HepG2 (cell line): ENCODE results near the gene ZBTB47. TPM values are rescaled to one million over a fixed set of nuclear protein-coding genes. Genes with fewer than 3 reads are reported as not detected.

Experiments used
- AHR ChIP-seq: IDR thresholded peaks from 2 replicates; pipeline ENCODE4 v1.6.1; 2018; ENCODE audit warnings: missing genetic modification reagents, missing compliant biosample characterization
- EEA1 ChIP-seq: sonication (generic); formaldehyde crosslinking; IDR thresholded peaks from 2 replicates; pipeline ENCODE4 v1.5.1; 2020; ENCODE audit warnings: mild to moderate bottlenecking, missing genetic modification reagents, borderline replicate concordance
- ELF1 ChIP-seq: sonication (generic); formaldehyde crosslinking; IDR thresholded peaks from 2 replicates; pipeline ENCODE4 v1.4.0; 2020; ENCODE audit warnings: missing genetic modification reagents
- ELF3 ChIP-seq: IDR thresholded peaks from 2 replicates; pipeline ENCODE4 v1.6.1; 2016; ENCODE audit warnings: missing genetic modification reagents, missing compliant biosample characterization
- EZH2 ChIP-seq: conservative IDR thresholded peaks from 2 replicates; pipeline ENCODE4 v1.6.1; 2012; ENCODE audit warnings: mild to moderate bottlenecking, low read depth, low read length, moderate library complexity
- HOXA3 ChIP-seq: sonication (generic); formaldehyde crosslinking; IDR thresholded peaks from 2 replicates; pipeline ENCODE4 v1.5.0; 2020; ENCODE audit warnings: missing genetic modification reagents
- ISL2 ChIP-seq: sonication (generic); formaldehyde crosslinking; IDR thresholded peaks from 2 replicates; pipeline ENCODE4 v1.5.0; 2020; ENCODE audit warnings: missing genetic modification reagents
- NCOA5 ChIP-seq: sonication (generic); formaldehyde crosslinking; IDR thresholded peaks from 2 replicates; pipeline ENCODE4 v1.4.0; 2020; ENCODE audit warnings: missing genetic modification reagents
- NONO ChIP-seq, 2 experiments: fragments of 450-650 bp in 1 of 2; sonication (generic) in 1 of 2; formaldehyde crosslinking in 1 of 2; IDR thresholded peaks in 1 of 2; conservative IDR thresholded peaks in 1 of 2; 2 replicates each; pipeline versions ENCODE4 v1.6.1 to v1.8.0; 2017 to 2022; ENCODE audit warnings: mild to moderate bottlenecking in 1 of 2, missing genetic modification reagents in 1 of 2, moderate library complexity in 1 of 2
- NR2F6 ChIP-seq, 2 experiments: IDR thresholded peaks; 2 replicates each; pipeline ENCODE4 v1.6.1; 2016; ENCODE audit warnings: antibody characterized with exemption in 1 of 2, mild to moderate bottlenecking in 1 of 2
- SIX4 ChIP-seq: sonication (generic); formaldehyde crosslinking; IDR thresholded peaks from 2 replicates; pipeline ENCODE4 v1.4.0; 2020; ENCODE audit warnings: missing genetic modification reagents
- SRSF9 ChIP-seq: fragments of 200-400 bp; formaldehyde crosslinking; IDR thresholded peaks from 2 replicates; pipeline ENCODE4 v1.6.1; 2018; ENCODE audit warnings: borderline replicate concordance, mild to moderate bottlenecking, low read depth, low read length; ENCODE audit not compliant: insufficient read depth, poor library complexity, severe bottlenecking
- STAT5B ChIP-seq: sonication (generic); formaldehyde crosslinking; IDR thresholded peaks from 2 replicates; pipeline ENCODE4 v1.4.0; 2020; ENCODE audit warnings: missing genetic modification reagents
- TBX2 ChIP-seq: sonication (generic); formaldehyde crosslinking; IDR thresholded peaks from 2 replicates; pipeline ENCODE4 v1.5.0; 2020; ENCODE audit warnings: missing genetic modification reagents, mild to moderate bottlenecking, borderline replicate concordance
- THYN1 ChIP-seq: sonication (generic); formaldehyde crosslinking; IDR thresholded peaks from 2 replicates; pipeline ENCODE4 v1.8.1; 2023; ENCODE audit warnings: low read depth, mild to moderate bottlenecking, moderate library complexity, missing genetic modification reagents, borderline replicate concordance
- ZNF563 ChIP-seq: sonication (generic); formaldehyde crosslinking; IDR thresholded peaks from 2 replicates; pipeline ENCODE4 v1.8.0; 2022; ENCODE audit warnings: mild to moderate bottlenecking, moderate library complexity, missing genetic modification reagents
- ZNF746 ChIP-seq: sonication (generic); formaldehyde crosslinking; IDR thresholded peaks from 2 replicates; pipeline ENCODE4 v1.8.0; 2022; ENCODE audit warnings: mild to moderate bottlenecking, missing genetic modification reagents
- ZSCAN30 ChIP-seq: sonication (generic); formaldehyde crosslinking; IDR thresholded peaks from 2 replicates; pipeline ENCODE4 v1.5.0; 2020; ENCODE audit warnings: mild to moderate bottlenecking, missing genetic modification reagents
- polyA plus RNA-seq, 8 experiments: library from polyadenylated mRNA; depleted of rRNA in 3 of 8; stranded (reverse) in 7 of 8; unstranded in 1 of 8; fragments of >200 nt; fragmentation: Illumina TruSeq in 4 of 8; extraction: Trizol in 4 of 8; gene quantifications; 2 replicates each; pipeline versions ENCODE4 v1.2.1 to v1.2.3, GENCODE V29; 2011 to 2016; ENCODE audit warnings: low read depth in 4 of 8, missing spikeins in 1 of 8, mixed read lengths in 1 of 8; ENCODE audit not compliant: insufficient read depth in 1 of 8
- total RNA-seq, 5 experiments: library from RNA; depleted of rRNA; stranded (reverse); fragments of >200 nt; fragmentation: Illumina TruSeq; extraction: Trizol; gene quantifications; 2 replicates each; pipeline ENCODE4 v1.2.3, GENCODE V29; 2016; ENCODE audit warnings: low read depth in 1 of 5
- TF ChIP-seq, protein P1 (sequence below): sonication (generic); formaldehyde crosslinking; IDR thresholded peaks from 2 replicates; pipeline ENCODE4 v1.4.0; 2020; ENCODE audit warnings: missing genetic modification reagents
- TF ChIP-seq, protein P2 (sequence below): sonication (generic); formaldehyde crosslinking; IDR thresholded peaks from 2 replicates; pipeline ENCODE4 v1.4.0; 2020; ENCODE audit warnings: missing genetic modification reagents
- TF ChIP-seq, protein P3 (sequence below): sonication (generic); formaldehyde crosslinking; IDR thresholded peaks from 2 replicates; pipeline ENCODE4 v1.4.0; 2020; ENCODE audit warnings: missing genetic modification reagents, mild to moderate bottlenecking, borderline replicate concordance

The ZBTB47 gene
- total and polyA plus RNA-seq, 2 of the 13 experiments (the other 11 are each of a cell fraction or from before 2014, with no cell fraction given): 1.5 to 3.1 TPM

GRCh38 chr3:42658091-42658770 is 4.7 kb downstream of the ZBTB47 start (continued):
- TF ChIP-seq EEA1 (CRISPR knock-in tag) (no peak), THYN1 (no peak), SIX4 (CRISPR knock-in tag) (no peak), SRSF9 (no peak), NR2F6 (IDR thresholded peaks at IDR 0.05) (no peak), NR2F6 (CRISPR knock-in tag; IDR thresholded peaks at IDR 0.05) (0 out of 2 replicates have a peak, but pooled peaks have one; percentile 20), ZSCAN30 (CRISPR knock-in tag) (no peak), ISL2 (CRISPR knock-in tag) (no peak), TBX2 (CRISPR knock-in tag) (no peak), ZNF746 (no peak), STAT5B (no peak), EZH2 (no peak), HOXA3 (CRISPR knock-in tag) (0 out of 2 replicates have a peak, but pooled peaks have one; percentile 32), ZNF563 (CRISPR knock-in tag) (no peak), ELF3 (CRISPR knock-in tag) (no peak), NONO (IDR thresholded peaks at IDR 0.05) (no peak), NONO (CRISPR knock-in tag; conservative IDR thresholded peaks at IDR 0.05) (0 out of 2 replicates have a peak, but pooled peaks have one; percentile 24), AHR (no peak), NCOA5 (CRISPR knock-in tag) (no peak), ELF1 (CRISPR knock-in tag) (no peak)
- TF ChIP-seq, protein P1, sequence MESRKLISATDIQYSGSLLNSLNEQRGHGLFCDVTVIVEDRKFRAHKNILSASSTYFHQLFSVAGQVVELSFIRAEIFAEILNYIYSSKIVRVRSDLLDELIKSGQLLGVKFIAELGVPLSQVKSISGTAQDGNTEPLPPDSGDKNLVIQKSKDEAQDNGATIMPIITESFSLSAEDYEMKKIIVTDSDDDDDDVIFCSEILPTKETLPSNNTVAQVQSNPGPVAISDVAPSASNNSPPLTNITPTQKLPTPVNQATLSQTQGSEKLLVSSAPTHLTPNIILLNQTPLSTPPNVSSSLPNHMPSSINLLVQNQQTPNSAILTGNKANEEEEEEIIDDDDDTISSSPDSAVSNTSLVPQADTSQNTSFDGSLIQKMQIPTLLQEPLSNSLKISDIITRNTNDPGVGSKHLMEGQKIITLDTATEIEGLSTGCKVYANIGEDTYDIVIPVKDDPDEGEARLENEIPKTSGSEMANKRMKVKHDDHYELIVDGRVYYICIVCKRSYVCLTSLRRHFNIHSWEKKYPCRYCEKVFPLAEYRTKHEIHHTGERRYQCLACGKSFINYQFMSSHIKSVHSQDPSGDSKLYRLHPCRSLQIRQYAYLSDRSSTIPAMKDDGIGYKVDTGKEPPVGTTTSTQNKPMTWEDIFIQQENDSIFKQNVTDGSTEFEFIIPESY (CRISPR knock-in tag): peak; percentile 91
- TF ChIP-seq, protein P2, sequence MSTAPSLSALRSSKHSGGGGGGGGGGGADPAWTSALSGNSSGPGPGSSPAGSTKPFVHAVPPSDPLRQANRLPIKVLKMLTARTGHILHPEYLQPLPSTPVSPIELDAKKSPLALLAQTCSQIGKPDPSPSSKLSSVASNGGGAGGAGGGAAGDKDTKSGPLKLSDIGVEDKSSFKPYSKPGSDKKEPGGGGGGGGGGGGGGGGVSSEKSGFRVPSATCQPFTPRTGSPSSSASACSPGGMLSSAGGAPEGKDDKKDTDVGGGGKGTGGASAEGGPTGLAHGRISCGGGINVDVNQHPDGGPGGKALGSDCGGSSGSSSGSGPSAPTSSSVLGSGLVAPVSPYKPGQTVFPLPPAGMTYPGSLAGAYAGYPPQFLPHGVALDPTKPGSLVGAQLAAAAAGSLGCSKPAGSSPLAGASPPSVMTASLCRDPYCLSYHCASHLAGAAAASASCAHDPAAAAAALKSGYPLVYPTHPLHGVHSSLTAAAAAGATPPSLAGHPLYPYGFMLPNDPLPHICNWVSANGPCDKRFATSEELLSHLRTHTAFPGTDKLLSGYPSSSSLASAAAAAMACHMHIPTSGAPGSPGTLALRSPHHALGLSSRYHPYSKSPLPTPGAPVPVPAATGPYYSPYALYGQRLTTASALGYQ (CRISPR knock-in tag): no peak
- TF ChIP-seq, protein P3, sequence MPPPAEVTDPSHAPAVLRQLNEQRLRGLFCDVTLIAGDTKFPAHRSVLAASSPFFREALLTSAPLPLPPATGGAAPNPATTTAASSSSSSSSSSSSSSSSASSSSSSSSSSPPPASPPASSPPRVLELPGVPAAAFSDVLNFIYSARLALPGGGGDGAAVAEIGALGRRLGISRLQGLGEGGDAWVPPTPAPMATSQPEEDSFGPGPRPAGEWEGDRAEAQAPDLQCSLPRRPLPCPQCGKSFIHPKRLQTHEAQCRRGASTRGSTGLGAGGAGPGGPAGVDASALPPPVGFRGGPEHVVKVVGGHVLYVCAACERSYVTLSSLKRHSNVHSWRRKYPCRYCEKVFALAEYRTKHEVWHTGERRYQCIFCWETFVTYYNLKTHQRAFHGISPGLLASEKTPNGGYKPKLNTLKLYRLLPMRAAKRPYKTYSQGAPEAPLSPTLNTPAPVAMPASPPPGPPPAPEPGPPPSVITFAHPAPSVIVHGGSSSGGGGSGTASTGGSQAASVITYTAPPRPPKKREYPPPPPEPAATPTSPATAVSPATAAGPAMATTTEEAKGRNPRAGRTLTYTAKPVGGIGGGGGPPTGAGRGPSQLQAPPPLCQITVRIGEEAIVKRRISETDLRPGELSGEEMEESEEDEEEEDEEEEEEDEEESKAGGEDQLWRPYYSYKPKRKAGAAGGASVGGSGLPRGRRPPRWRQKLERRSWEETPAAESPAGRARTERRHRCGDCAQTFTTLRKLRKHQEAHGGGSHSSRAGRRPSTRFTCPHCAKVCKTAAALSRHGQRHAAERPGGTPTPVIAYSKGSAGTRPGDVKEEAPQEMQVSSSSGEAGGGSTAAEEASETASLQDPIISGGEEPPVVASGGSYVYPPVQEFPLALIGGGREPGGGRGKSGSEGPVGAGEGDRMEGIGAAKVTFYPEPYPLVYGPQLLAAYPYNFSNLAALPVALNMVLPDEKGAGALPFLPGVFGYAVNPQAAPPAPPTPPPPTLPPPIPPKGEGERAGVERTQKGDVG (CRISPR knock-in tag): peak; percentile 65; the same call in 1 of the 2 replicates
